GM12872 (cell line): Measurements from ENCODE around the gene SBF2.

Experiments
- CTCF ChIP-seq: IDR thresholded peaks from 3 replicates; pipeline ENCODE4 v1.5.1; 2011; ENCODE audit warnings: low read depth, mild to moderate bottlenecking, low read length, moderate library complexity; ENCODE audit not compliant: insufficient read depth

Gene SBF2

DNA sequence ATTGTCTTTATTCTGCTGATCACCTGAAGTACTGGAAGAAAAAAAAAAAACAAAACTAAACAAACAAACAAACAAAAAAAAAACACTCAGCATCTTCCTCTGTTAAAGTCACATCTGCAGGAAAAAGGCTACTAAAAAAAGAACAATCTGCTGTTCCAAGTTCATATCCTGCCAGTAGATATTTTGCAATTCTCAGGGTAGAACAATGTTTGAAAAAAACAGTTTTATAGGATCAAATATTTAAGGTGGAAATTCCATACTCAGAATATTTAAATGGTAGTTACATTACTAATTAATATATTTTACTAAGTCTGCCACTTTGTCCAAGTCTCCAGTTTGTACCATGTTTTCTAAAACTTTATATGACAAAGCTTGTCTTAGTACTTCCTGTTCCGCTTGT lies 175.2 kb downstream of the SBF2 start:
- no peak for TF ChIP-seq CTCF

DNA sequence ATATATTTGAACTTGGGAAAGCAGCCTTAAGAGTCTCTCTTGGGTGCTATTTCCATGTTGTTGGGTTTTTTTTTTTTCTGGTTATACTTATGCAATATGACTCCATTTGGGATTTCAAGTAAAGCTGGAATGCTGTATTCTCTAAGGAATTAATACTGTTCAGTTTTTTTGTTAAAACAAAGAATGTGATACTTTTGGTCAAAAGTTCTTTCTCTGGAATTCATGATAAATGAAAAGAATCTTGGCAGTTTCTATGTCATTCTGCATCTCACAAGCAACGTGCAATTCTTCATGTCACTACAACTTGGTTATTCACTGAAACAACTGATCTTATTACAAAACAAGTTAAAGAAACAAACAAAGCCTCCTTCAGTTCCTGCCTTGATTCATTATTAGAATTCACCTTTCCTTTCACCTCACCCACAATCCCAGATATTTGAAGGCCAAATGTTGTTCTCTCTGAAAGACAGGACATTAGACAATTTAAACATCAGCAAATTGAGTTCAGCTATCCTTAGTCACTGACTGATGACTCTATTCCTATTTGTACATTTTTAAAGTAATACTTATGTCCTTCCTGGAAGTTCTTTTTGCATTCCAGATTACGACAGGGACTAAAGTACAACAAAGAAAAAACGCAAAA lies 176.2 kb downstream of the SBF2 start:
- no peak for TF ChIP-seq CTCF

DNA sequence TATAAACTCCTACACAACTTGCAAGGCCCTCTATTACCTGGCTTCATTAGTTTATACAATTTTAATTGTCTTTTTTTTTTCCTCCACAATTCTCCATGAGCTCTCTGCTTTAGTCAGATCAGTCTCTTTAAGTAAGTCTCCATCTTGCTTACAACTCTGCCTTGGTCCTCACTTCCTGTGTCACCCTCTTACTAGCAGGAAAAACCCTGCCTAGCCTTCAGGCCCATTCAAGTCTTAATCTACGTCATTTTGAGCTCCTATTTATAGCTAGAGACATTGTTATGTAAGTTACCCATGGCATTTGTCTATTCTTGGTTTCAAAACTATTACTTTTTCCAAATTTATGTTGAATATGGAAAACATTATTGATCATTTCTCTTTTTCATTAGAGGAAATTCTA lies 177.4 kb downstream of the SBF2 start:
- no peak for TF ChIP-seq CTCF

DNA sequence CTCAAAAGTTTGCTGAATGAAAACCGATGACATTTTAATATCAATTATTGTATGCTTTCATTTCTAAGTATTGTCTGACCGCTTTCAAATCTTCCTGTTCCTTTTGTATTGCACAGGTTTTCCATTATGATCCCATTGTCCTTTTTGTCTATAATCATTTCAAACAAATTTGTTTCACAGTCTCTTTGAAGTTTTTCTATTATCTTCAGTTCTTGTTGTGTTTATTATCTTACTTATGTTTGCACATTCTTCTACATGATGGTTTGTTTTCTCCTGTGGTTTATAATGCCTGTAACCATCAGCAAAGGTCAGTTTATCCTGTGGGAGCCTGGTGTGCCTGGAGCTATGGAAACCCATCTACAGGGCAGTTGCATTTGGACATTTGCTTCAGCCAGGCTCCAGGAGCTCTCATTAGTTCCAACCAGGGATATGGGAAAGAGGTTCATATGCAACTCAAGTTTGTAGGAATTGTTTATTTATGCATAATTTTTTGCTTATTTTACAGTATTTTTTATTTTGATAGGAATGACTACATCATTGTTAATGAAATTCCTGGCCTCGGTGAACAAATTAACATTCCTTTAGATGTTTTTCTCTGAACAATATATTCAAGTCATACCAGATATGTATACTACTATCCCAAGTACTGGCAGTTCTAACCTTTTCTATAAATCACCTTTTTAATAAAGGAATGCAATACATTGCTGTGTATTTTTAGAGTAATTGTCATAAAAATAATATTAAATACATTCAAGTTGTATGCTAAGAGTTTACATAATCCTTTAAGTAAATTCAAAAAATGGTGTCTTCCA lies 179.2 kb downstream of the SBF2 start:
- no peak for TF ChIP-seq CTCF

- no peak for TF ChIP-seq CTCF
These were observed 180.2 kb downstream of the SBF2 start for GRCh38 chr11:10113852-10114251.

DNA sequence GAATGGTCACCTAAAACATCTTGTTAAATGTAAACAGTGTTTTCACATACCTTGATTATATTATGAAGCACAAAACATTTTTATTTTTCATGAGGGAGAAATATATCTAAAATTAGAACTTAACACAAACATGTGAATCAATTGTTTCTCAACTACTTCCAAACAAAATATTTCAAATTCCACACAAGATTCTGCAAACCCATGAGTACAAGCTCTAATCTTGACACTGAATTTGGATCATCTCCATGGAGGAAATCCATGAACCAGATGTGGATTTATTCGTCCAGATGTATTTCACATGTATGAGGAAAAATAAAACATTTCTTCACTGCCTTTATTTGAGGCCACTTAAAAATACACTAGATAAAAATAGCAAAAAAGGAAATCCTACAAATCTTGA lies 184.2 kb downstream of the SBF2 start:
- no peak for TF ChIP-seq CTCF

GRCh38 chr11:10108915-10109680 lies 184.9 kb downstream of the SBF2 start:
- no peak for TF ChIP-seq CTCF
